ENCODE results near the gene ADGRB2.

The ADGRB2 gene

DNA sequence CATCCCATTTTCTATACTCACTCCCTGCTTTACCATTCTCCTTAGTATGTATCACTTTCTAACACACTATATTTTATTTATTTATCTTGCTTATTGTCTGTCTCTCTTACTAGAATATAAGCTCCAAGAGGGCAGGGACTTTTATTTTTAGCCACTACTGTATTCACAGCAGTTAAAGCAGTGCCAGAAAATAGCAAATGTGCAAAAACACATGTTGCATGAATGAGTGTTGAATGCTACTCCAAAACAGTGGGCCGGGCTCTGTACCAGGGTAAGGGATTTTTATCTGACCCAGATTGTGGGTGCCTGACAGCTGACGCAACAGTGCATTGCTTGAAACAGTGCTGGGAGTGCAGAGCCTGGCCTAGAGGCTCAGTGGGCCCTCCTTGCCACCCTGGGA lies 85.0 kb downstream of the ADGRB2 start:
- no peak for DNase-seq (ENCODE audit: low read depth)

DNA sequence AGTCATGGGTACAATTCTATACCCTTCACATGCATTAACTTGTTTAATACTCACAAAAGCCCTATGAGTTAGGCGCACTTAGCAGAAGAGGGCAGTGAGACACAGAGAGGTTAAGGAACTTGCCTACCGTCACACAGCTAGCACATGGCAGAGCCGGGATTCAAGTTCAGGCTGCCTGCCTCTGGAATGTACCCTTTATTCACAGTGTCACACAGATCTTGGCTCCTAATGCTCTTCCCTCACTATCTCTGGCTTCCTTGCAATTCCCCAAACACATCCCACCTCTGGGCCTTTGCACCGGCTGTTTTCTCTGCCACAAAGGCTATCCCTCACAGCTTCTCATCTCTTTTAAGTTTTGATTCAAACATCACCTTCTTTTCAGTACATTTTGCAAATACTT lies 85.5 kb downstream of the ADGRB2 start:
- DNase-seq (ENCODE audit: low read depth): no peak

GRCh38 chr1:31677949-31678348 lies 86.2 kb downstream of the ADGRB2 start:
- no peak for DNase-seq (ENCODE audit: low read depth)

- no peak for DNase-seq (ENCODE audit: low read depth)
Measured at GRCh38 chr1:31677401-31677800, 86.7 kb downstream of the ADGRB2 start.

Data from stimulated activated CD8-positive, alpha-beta memory T cell treated with anti-CD3 and anti-CD28 coated beads, Interleukin-4, amount 100 ng/mL, for 24 hours (primary cell).